GM19395 (cell line): Measurements from ENCODE around the gene VAV3.

Source experiments
- ATAC-seq: cut with Tn5 transposase; IDR thresholded peaks from one replicate; pipeline ENCODE4 v1.9.1; 2021; ENCODE audit warnings: mild to moderate bottlenecking, moderate library complexity; ENCODE audit not compliant: unreplicated experiment

Gene VAV3

GRCh38 chr1:107604825-107605224, 360.2 kb downstream of the VAV3 start:
- no peak for ATAC-seq

GRCh38 chr1:107600607-107601160, 364.3 kb downstream of the VAV3 start:
- ATAC-seq = no peak

GRCh38 chr1:107599220-107599619, 365.8 kb downstream of the VAV3 start:
- no peak for ATAC-seq

DNA sequence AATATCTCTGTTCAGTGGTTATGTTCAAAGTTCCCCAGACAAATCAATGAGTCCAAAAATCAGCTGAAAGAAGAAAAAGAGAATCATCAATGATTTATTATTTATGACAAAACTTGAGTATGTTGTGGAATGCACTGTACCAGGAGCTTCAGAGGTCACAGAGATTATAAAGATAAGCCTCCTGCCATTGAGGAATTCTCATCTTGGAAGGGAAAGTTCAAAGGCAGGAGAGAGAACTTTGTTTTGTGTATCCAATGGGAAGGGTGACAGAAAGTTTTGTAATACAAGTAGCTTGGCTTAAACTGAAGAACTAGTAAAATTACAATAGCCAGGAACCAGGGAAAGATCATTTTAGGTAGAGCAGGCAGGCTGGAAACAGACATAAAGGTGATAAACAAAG, 367.7 kb downstream of the VAV3 start:
- ATAC-seq = no peak

GRCh38 chr1:107594536-107594935, 370.4 kb downstream of the VAV3 start:
- ATAC-seq = no peak

DNA sequence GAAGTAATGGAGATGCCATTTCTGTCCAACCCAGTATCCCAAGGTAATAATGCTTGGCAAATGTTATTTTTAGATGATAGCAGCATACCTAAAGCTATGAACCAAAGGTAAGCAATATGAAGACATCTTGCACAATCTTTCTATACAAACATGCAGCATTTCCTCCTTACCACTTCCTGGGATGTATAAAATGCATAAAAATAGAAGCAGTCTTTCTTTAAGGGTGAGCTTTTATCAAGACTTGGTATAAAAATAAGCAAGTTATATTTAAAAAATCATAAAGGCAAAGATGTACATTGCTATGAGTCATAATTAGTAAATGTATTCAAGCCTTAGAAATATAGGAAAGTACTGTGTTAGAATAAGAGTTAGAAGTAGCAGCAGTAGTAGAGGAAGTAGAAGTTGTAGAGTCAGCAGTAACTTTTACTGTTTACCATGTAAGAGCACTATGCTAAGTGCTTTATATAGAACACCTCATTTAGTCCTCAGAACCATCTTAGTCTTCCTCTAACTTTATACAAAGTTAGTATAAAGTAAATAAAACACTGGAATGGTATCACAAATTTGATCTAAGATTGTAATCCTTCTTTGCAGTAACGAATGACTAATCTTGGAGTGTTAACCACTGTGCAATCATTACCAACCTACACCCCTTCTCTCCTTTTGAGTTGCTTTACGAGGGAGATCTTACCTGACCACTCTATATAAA, 371.3 kb downstream of the VAV3 start:
- ATAC-seq = no peak

DNA sequence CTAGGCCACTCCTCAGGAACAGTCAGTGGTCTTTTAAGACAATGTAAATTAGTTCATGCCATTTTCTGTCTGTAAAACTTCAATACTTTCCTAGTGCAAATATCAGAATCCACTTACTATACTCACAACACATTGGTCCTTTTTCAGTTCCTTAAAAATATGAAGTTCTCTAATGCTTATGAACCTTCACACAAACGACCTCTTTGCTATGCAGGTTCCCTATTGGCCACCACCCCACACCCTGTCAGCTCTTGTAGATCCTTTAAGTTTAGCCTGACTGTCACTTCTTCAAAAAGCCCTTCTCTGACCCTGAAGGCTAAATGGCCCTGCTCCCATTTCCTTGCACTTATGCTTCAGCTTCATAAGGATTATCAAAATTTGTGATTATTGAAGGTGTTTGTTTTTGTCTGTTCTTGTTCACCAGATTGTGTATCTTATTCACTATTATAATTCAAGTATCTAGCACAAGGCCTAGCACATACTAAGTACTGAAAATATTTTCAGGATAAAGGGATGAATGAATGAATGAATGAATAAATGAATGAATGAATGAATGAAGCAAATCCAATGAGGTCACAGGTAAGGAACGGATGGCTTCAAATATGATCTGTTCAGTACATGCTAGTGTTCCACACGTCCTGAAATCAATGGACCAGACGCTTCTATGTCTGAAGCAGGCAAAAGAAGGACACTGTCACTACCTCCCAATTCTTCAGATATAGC, 373.9 kb downstream of the VAV3 start:
- ATAC-seq = peak; percentile 90

- no peak for ATAC-seq
Observed at GRCh38 chr1:107590087-107590486, 374.9 kb downstream of the VAV3 start.

- no peak for ATAC-seq
Observed at GRCh38 chr1:107588321-107588720, 376.7 kb downstream of the VAV3 start.

- ATAC-seq = no peak
Observed at GRCh38 chr1:107575226-107575625, 389.8 kb downstream of the VAV3 start.

DNA sequence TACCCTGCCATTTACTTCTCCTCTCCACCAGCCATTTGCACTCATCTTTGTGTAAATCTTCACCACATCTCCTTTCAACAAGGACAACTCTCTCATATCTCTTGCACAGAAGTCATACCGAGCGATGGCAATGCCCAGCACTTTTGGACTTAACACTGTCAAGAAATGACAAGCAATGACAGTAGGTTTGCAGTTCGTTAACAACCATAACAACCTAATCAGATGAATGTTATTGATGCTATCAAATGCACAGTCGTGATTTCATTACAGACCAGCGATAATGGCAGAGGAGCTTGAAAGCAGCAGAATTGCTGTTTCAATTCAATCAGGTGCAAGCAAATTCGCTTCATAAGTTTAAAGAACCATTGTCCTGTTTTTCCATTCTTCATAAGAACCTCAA, 390.9 kb downstream of the VAV3 start:
- no peak for ATAC-seq

GRCh38 chr1:107572674-107573211, 392.2 kb downstream of the VAV3 start:
- ATAC-seq = no peak

- no peak for ATAC-seq
Observed at GRCh38 chr1:107570768-107571167, 394.2 kb downstream of the VAV3 start.

DNA sequence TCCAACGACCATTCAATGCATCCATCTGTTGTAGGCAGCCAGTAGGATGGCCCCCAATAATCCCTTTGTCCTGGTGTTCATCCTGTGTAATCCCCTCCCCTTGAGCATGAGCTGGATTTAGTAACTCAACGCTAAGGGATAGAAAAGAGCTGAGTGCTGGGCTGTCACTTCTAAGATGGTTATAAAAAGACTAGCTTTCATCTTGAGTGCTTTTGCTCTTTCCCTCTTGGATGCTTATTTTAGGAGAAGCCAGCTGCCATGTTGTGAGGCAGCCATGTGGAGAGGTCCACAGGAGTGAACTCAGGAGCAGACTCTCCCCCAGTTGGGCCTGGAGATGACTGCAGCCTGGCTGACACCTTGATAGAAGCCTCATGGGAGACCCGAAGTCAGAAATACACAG, 401.5 kb downstream of the VAV3 start:
- no peak for ATAC-seq

GRCh38 chr1:107559881-107560280, 405.1 kb downstream of the VAV3 start:
- ATAC-seq = no peak

DNA sequence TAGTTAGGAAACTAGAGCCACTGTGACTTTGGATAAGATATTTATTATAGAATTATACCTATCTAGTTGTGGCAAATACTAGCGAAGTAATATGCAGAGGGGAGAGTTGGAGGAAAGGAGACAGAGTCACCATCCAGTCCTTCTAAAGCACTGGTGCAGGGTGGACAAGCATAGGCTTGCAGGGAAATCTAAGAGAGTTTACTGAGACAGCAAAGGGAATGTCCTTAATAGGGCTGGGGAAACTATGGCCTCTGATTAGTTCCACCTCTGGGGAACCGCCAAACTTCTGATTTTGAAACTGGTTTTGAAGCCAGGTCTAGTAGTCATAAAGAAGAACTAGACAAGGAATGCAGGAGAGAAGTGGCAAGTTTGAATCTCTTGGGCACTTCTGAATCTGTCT, 407.9 kb downstream of the VAV3 start:
- ATAC-seq = no peak

DNA sequence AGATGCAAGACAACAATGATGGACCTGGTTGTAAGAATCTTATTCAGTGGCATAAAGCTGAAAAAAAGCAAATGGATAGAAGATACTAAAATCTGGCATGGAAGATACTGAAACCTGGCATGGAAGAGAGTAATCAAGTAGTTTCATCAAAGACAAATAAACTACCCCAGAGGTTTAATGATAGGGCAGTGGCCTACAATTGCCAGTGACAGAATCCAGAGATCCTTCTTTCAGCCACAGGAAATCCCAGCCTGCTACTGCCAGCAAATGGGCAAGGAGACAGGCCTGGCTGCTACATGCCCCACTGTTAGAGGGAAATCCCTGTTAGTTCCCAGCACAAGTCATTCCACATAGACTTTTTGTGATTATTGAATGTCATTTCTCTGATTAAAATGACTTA, 409.4 kb downstream of the VAV3 start:
- ATAC-seq = no peak

DNA sequence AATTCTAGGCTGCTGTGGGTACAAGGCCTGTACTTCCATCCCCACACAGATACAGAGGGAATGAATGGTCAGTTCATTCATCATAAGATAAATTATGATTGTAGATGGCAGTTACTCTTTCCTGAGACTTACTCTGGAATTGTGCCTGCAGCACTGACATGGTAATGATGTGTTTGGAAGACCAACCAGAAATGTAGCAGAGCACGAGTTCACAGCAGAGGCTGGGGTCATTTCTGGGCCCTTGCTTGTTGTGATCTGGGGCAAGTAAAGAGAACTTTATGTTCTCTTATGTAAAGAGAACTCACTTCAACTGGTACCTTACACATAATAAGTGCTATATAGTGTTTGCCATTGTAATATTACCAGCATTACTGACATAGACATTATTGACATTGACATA, 412.2 kb downstream of the VAV3 start:
- ATAC-seq = no peak

DNA sequence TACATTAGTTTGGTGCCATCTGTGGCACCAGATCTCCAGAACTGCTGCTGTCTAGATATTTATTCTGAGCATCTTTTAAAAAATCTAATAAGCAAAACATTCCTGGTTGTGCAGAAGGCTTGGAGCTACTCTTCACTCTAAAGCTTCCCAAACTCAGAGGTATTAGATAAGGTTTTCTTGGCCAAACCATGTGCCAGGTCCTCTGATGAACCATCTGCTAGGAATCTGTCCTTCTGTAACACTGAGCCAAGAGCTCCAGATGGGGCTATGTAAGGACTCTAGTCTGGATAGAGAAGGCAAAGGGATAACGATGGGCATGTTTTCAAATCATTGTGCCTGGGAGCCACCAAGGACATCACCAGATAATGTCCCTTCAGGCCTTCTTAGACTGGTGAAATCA, 413.5 kb downstream of the VAV3 start:
- no peak for ATAC-seq

- no peak for ATAC-seq
Observed at GRCh38 chr1:107550358-107550757, 414.6 kb downstream of the VAV3 start.

GRCh38 chr1:107549152-107549810, 415.7 kb downstream of the VAV3 start:
- ATAC-seq = peak; percentile 70

DNA sequence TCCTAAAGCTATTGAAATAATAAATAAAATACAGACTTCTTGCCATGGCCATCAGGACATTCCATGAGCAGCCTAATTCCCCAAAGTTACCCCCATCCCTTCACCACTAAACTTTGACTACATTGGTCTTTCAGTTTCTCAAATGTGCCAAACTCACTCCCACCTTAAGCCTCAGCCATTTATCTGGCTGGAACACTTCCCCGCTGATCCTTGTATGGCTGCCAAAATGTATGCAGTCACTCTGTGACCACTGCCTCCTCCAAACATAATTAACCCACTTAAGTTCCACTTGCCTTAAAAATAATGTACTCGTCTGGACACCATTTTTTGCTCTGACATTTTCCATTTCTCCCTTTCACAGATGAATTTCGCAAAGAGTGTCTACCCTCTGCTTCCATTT, 416.7 kb downstream of the VAV3 start:
- no peak for ATAC-seq
